OCI-LY3 (cell line): ENCODE results near the gene MT1G.

Experiments
- H2AFZ ChIP-seq: fragments of 200-600, 300-600 bp; shearing (Covaris generic); 2 replicates; pipeline ENCODE4 v1.6.0; 2014; ENCODE audit warnings: antibody characterized with exemption, low read depth, low read length
- H3K27ac ChIP-seq: fragments of 200-600, 300-600 bp; sonication (generic); 2 replicates; pipeline ENCODE4 v1.5.1; 2014; ENCODE audit warnings: mild to moderate bottlenecking, low read length, moderate library complexity, mixed read lengths
- H3K27me3 ChIP-seq: fragments of 200-600, 300-600 bp; sonication (generic); 2 replicates; pipeline ENCODE4 v1.6.1; 2014; ENCODE audit warnings: low read depth, low read length, mixed read lengths
- H3K36me3 ChIP-seq: fragments of 200-600, 300-600 bp; sonication (generic); replicated peaks from 2 replicates; pipeline ENCODE3; 2014; ENCODE audit warnings: low read depth, low read length, mixed read lengths
- H3K4me1 ChIP-seq: fragments of 300-600, 200-600 bp; sonication (generic); 2 replicates; pipeline ENCODE4 v1.6.1; 2014; ENCODE audit warnings: low read length, mixed read lengths
- H3K4me2 ChIP-seq: fragments of 200-600, 300-600 bp; sonication (generic); 2 replicates; pipeline ENCODE4 v1.6.1; 2014; ENCODE audit warnings: low read length, mixed read lengths
- H3K4me3 ChIP-seq: fragments of 300-600, 200-600 bp; sonication (generic); 2 replicates; pipeline ENCODE4 v1.5.1; 2014; ENCODE audit warnings: antibody characterized with exemption, mild to moderate bottlenecking, low read length, moderate library complexity
- H3K79me2 ChIP-seq: fragments of 300-600, 200-600 bp; shearing (Covaris generic); 2 replicates; pipeline ENCODE4 v1.6.1; 2014; ENCODE audit warnings: mild to moderate bottlenecking, low read length, mixed read lengths
- H3K9ac ChIP-seq: fragments of 300-600, 200-600 bp; shearing (Covaris generic); 2 replicates; pipeline ENCODE4 v1.6.0; 2014; ENCODE audit warnings: mild to moderate bottlenecking, low read length, moderate library complexity
- H3K9me3 ChIP-seq: fragments of 200-600, 300-600 bp; shearing (Covaris generic); 2 replicates; pipeline ENCODE4 v1.6.1; 2014; ENCODE audit warnings: low read length, mixed read lengths; ENCODE audit not compliant: insufficient read depth
- H4K20me1 ChIP-seq: fragments of 200-600, 300-600 bp; sonication (generic); 2 replicates; pipeline ENCODE4 v1.6.1; 2016; ENCODE audit warnings: low read length, mixed read lengths; ENCODE audit not compliant: insufficient read depth
- EZH2phosphoT487 ChIP-seq: fragments of 200-600 bp; shearing (Covaris generic); IDR thresholded peaks from 2 replicates; pipeline ENCODE4 v1.6.1; 2018; ENCODE audit warnings: antibody characterized with exemption, mixed run types, low read depth
- TF ChIP-seq, protein P1 (sequence below): fragments of 200-600, 300-600 bp; sonication (generic); IDR thresholded peaks from 2 replicates; pipeline ENCODE4 v1.5.1; 2014; ENCODE audit warnings: antibody characterized with exemption, low read length, low read depth

The MT1G gene

DNA sequence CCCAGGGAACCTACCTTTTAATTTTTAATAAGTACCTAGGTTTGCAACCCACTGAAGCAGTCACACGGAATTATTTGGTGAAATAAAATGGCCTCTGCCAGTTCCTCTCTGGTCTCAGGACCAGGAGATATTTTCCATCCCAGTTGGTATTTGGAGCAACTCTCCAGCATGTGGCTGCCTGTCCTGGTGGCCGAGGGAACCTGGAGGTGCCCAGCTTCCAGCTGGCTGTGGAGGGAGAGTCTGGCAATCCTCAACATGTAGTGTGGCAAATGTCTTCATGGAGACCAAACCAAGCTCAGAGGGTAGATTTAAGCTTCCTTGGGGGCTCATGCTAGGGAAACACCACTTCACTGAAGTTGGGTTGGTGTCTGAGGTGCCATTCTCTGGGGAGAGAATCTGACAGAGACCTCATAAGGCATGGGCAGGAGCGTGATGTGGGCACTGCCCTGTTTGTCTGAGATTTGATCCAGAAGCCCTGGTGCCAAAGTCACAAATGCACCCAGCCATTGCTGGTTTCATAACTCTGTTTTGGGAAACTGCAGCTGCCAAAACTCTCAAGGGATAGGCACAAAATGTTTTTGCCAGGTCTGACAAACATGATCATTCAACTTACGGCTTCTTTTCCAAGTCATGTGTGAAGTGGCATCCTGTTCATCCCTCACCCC is 17.2 kb upstream of the MT1G start:
- Histone ChIP-seq H3K9ac (no peak overlapping the region), H3K4me3 (no peak overlapping the region), H3K27me3 (no peaks in the 10 kb centered on the region; the same call in 1 of the 2 replicates)

GRCh38 chr16:56684256-56684925 is 16.5 kb upstream of the MT1G start:
- H3K79me2 ChIP-seq, result no peaks in the 10 kb centered on the region
- H3K27ac ChIP-seq, result no peak overlapping the region
- TF ChIP-seq, protein P1, sequence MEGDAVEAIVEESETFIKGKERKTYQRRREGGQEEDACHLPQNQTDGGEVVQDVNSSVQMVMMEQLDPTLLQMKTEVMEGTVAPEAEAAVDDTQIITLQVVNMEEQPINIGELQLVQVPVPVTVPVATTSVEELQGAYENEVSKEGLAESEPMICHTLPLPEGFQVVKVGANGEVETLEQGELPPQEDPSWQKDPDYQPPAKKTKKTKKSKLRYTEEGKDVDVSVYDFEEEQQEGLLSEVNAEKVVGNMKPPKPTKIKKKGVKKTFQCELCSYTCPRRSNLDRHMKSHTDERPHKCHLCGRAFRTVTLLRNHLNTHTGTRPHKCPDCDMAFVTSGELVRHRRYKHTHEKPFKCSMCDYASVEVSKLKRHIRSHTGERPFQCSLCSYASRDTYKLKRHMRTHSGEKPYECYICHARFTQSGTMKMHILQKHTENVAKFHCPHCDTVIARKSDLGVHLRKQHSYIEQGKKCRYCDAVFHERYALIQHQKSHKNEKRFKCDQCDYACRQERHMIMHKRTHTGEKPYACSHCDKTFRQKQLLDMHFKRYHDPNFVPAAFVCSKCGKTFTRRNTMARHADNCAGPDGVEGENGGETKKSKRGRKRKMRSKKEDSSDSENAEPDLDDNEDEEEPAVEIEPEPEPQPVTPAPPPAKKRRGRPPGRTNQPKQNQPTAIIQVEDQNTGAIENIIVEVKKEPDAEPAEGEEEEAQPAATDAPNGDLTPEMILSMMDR, result no peak
- peaks cover 14% of the 10 kb centered on the region for H3K4me1 ChIP-seq
- no peak overlapping the region for H3K4me3 ChIP-seq
- H3K27me3 ChIP-seq, result no peaks in the 10 kb centered on the region; the same call in 1 of the 2 replicates
- no peak overlapping the region for H3K9ac ChIP-seq
- H2AFZ ChIP-seq, result no peak overlapping the region
- H3K36me3 ChIP-seq, result no peaks in the 10 kb centered on the region
- no peaks in the 10 kb centered on the region for H3K9me3 ChIP-seq
- H4K20me1 ChIP-seq, result no peaks in the 10 kb centered on the region
- no peak overlapping the region for H3K4me2 ChIP-seq

More for the DNA sequence above, 17.2 kb upstream of the MT1G start:
- TF ChIP-seq, protein P1, result no peak
- no peak for TF ChIP-seq EZH2phosphoT487
- H3K4me1 ChIP-seq, result peaks cover 14% of the 10 kb centered on the region
- no peaks in the 10 kb centered on the region for H3K36me3 ChIP-seq
- no peak overlapping the region for H2AFZ ChIP-seq
- H3K4me2 ChIP-seq, result no peak overlapping the region
- H4K20me1 ChIP-seq, result no peaks in the 10 kb centered on the region
- H3K9me3 ChIP-seq, result no peaks in the 10 kb centered on the region
- H3K27ac ChIP-seq, result no peak overlapping the region
- no peaks in the 10 kb centered on the region for H3K79me2 ChIP-seq

GRCh38 chr16:56683424-56684172 is 15.7 kb upstream of the MT1G start:
- peak overlapping the region; percentile 78; the same call in 1 of the 2 replicates for H3K9ac ChIP-seq
- H3K27me3 ChIP-seq, result no peaks in the 10 kb centered on the region
- no peak overlapping the region for H3K27ac ChIP-seq
- H3K4me1 ChIP-seq, result peaks cover 14% of the 10 kb centered on the region
- no peak for TF ChIP-seq EZH2phosphoT487
- TF ChIP-seq, protein P1, result no peak
- no peak overlapping the region for H2AFZ ChIP-seq
- peak overlapping the region; percentile 94 for H3K4me3 ChIP-seq
- no peaks in the 10 kb centered on the region for H3K9me3 ChIP-seq
- H4K20me1 ChIP-seq, result no peaks in the 10 kb centered on the region
- no peaks in the 10 kb centered on the region for H3K36me3 ChIP-seq
- H3K4me2 ChIP-seq, result peak overlapping the region; percentile 99
- H3K79me2 ChIP-seq, result no peaks in the 10 kb centered on the region
